MCF 10A (cell line): ENCODE results near the gene SLC22A15. TPM values are rescaled to one million over a fixed set of nuclear protein-coding genes. Genes with fewer than 3 reads are reported as not detected.
A peak's percentile ranks its signal among the peaks of the same experiment; 100 is the strongest.
"Not testable (repeated sequence)": the region's sequence is repeated elsewhere in the genome, so short reads cannot be mapped to it uniquely, and the experiment has no call there.

Source experiments
- BruUV-seq: library from RNA; stranded (reverse); fragments of 400-500 nt; replicated peaks from 2 replicates; lab custom pipeline; 2021; lab: Mats Ljungman, UMichigan
- CTCF ChIA-PET: fragments of 300-600 bp; sonication (Branson Sonifier 250); formaldehyde crosslinking; extraction: SDS; loops from one replicate; lab custom pipeline; 2021; ENCODE audit warnings: antibody characterized with exemption, inconsistent platforms; lab: Yijun Ruan, JAX
- POLR2A ChIA-PET: fragments of 300-600, 350-650 bp; sonication (Branson Sonifier 250); formaldehyde crosslinking; extraction: SDS; loops from one replicate; lab custom pipeline; 2020; ENCODE audit warnings: antibody characterized with exemption, inconsistent platforms; lab: Yijun Ruan, JAX
- DNase-seq: peaks from one replicate; pipeline ENCODE4 v3.0.0-alpha.2; 2018; ENCODE audit not compliant: unreplicated experiment
- H3K27ac Mint-ChIP-seq: one replicate; pipeline ENCODE4 v1.8.0; 2022; ENCODE audit warnings: mild to moderate bottlenecking, low read depth, mixed read lengths; ENCODE audit not compliant: unreplicated experiment
- H3K27me3 Mint-ChIP-seq: one replicate; pipeline ENCODE4 v1.8.0; 2022; ENCODE audit warnings: mixed read lengths; ENCODE audit not compliant: insufficient read depth, unreplicated experiment
- H3K36me3 Mint-ChIP-seq: one replicate; pipeline ENCODE4 v1.8.0; 2022; ENCODE audit warnings: mild to moderate bottlenecking, moderate library complexity, mixed read lengths; ENCODE audit not compliant: insufficient read depth, unreplicated experiment
- H3K4me1 Mint-ChIP-seq: one replicate; pipeline ENCODE4 v1.8.0; 2022; ENCODE audit warnings: mixed read lengths; ENCODE audit not compliant: insufficient read depth, unreplicated experiment
- H3K4me3 Mint-ChIP-seq: one replicate; pipeline ENCODE4 v1.8.0; 2022; ENCODE audit warnings: mild to moderate bottlenecking, moderate library complexity, mixed read lengths; ENCODE audit not compliant: unreplicated experiment
- H3K9me3 Mint-ChIP-seq: one replicate; pipeline ENCODE4 v1.8.0; 2022; ENCODE audit warnings: mixed read lengths; ENCODE audit not compliant: unreplicated experiment
- intact Hi-C: fragments of 100-400 bp; cut with micrococcal nuclease; formaldehyde crosslinking; loops from 2 replicates; pipeline ENCODE4 v1.14.1; 2022
- total RNA-seq: library from RNA; stranded (reverse); gene quantifications from 2 replicates; pipeline ENCODE4 v1.2.3, GENCODE V29; 2022
- TF ChIP-seq, protein P1 (sequence below): fragments of 200-600 bp; IDR thresholded peaks from one replicate; pipeline ENCODE4 v1.8.0; 2022; ENCODE audit warnings: antibody characterized with exemption, mild to moderate bottlenecking; ENCODE audit not compliant: unreplicated experiment

SLC22A15 gene
- total RNA-seq, 1 experiment from 2014 or later, result 32.4 TPM

DNA sequence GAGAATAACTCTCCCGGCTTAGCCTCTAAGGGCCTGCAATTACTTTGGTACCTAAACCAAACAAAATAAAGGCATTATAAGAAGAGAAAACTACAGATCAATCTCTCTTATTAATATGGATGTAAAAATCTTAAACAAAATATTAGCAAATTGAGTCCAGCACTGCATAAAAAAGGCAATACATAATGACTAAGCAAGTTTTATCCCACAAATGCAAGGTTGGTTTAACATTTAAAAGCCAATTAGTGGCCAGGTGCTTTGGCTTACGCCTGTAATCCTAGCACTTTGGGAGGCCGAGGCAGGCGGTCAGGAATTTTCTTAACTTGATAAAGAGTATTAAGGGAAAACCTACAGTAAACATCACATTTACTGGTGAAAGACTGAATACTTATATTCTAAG, 67.8 kb downstream of the SLC22A15 start:
- TF ChIP-seq, protein P1, sequence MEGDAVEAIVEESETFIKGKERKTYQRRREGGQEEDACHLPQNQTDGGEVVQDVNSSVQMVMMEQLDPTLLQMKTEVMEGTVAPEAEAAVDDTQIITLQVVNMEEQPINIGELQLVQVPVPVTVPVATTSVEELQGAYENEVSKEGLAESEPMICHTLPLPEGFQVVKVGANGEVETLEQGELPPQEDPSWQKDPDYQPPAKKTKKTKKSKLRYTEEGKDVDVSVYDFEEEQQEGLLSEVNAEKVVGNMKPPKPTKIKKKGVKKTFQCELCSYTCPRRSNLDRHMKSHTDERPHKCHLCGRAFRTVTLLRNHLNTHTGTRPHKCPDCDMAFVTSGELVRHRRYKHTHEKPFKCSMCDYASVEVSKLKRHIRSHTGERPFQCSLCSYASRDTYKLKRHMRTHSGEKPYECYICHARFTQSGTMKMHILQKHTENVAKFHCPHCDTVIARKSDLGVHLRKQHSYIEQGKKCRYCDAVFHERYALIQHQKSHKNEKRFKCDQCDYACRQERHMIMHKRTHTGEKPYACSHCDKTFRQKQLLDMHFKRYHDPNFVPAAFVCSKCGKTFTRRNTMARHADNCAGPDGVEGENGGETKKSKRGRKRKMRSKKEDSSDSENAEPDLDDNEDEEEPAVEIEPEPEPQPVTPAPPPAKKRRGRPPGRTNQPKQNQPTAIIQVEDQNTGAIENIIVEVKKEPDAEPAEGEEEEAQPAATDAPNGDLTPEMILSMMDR, result no peak
- Mint-ChIP-seq H3K27me3 (no peaks in the 10 kb centered on the region), H3K36me3 (peaks cover 44% of the 10 kb centered on the region), H3K9me3 (peaks cover 25% of the 10 kb centered on the region), H3K27ac (no peak overlapping the region), H3K4me1 (no peaks in the 10 kb centered on the region), H3K4me3 (no peak overlapping the region)
- ChIA-PET CTCF (interaction anchor here (1.3 kb wide), 1 partner anchor 23 kb away, joined by 3 read pairs; no protein-coding TSS in a partner anchor), POLR2A (interaction anchor here (0.6 kb wide), 1 partner anchor 9 kb away, joined by 3 read pairs; no protein-coding TSS in a partner anchor)
- intact Hi-C loops, result no loop called here
- DNase-seq, result no peak
- BruUV-seq, result no TSS peak

DNA sequence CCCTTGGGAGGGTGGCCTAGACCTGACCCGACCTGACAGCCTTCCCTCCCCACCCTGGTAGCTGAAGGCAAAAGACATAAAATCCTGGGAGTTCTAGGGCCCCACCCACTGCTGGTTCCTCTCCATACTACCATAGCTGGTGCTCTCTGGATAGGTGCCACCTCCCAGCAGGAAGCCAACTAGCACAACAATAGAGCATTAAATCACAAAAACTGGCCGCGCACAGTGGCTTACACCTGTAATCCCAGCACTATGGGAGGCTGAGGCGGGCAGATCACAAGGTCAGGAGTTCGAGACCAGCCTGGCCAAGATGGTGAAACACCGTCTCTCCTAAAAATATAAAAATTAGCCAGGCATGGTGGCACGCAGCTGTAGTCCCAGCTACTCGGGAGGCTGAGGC, 70.6 kb downstream of the SLC22A15 start:
- DNase-seq, BruUV-seq, H3K27ac Mint-ChIP-seq, intact Hi-C loops, H3K4me1 Mint-ChIP-seq, H3K27me3 Mint-ChIP-seq, H3K4me3 Mint-ChIP-seq, CTCF ChIA-PET: not testable (repeated sequence)
- peaks cover 34% of the 10 kb centered on the region for H3K9me3 Mint-ChIP-seq
- H3K36me3 Mint-ChIP-seq, result peaks cover 36% of the 10 kb centered on the region
- POLR2A ChIA-PET, result interaction anchor here (0.6 to 1.0 kb wide), 2 partner anchors 13 to 1059 kb away, joined by 3 read pairs; no protein-coding TSS in a partner anchor

DNA sequence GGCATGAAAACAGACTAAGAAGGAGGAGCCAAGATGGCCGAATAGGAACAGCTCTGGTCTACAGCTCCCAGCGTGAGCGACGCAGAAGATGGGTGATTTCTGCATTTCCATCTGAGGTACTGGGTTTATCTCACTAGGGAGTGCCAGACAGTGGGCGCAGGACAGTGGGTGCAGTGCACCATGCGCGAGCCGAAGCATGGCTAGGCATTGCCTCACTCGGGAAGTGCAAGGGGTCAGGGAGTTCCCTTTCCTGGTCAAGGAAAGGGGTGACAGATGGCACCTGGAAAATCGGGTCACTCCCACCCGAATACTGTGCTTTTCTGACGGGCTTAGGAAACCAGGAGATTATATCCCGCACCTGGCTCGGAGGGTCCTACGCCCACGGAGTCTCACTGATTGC, 75.6 kb downstream of the SLC22A15 start:
- DNase-seq, CTCF ChIA-PET, H3K27ac Mint-ChIP-seq, H3K4me3 Mint-ChIP-seq, H3K4me1 Mint-ChIP-seq, intact Hi-C loops, H3K27me3 Mint-ChIP-seq, BruUV-seq: not testable (repeated sequence)
- Mint-ChIP-seq H3K36me3 (peaks cover 16% of the 10 kb centered on the region), H3K9me3 (peaks cover 32% of the 10 kb centered on the region)
- POLR2A ChIA-PET, result interaction anchor here (0.7 to 1.1 kb wide), 2 partner anchors 16 to 365 kb away, joined by 3 read pairs; no protein-coding TSS in a partner anchor

GRCh38 chr1:116062201-116062600, 85.9 kb downstream of the SLC22A15 start:
- POLR2A ChIA-PET, result interaction anchor here (0.6 kb wide), 1 partner anchor 15 kb away, joined by 4 read pairs; no protein-coding TSS in a partner anchor
- intact Hi-C loops, result no loop called here
- Mint-ChIP-seq H3K27me3 (no peaks in the 10 kb centered on the region), H3K9me3 (no peaks in the 10 kb centered on the region), H3K4me3 (no peak overlapping the region), H3K4me1 (peaks cover 26% of the 10 kb centered on the region), H3K36me3 (peaks cover 50% of the 10 kb centered on the region), H3K27ac (peak overlapping the region; percentile 4)
- CTCF ChIA-PET, result no interaction called here
- no peak for DNase-seq
- TF ChIP-seq, protein P1, result no peak
- no TSS peak for BruUV-seq

GRCh38 chr1:116064616-116065015, 88.3 kb downstream of the SLC22A15 start:
- ChIA-PET POLR2A (no interaction called here), CTCF (no interaction called here)
- BruUV-seq, result no TSS peak
- H3K27me3 Mint-ChIP-seq, result no peaks in the 10 kb centered on the region
- H3K4me1 Mint-ChIP-seq, result peaks cover 41% of the 10 kb centered on the region
- TF ChIP-seq, protein P1, result no peak
- H3K27ac Mint-ChIP-seq, result peak overlapping the region; percentile 97
- peaks cover 53% of the 10 kb centered on the region for H3K36me3 Mint-ChIP-seq
- DNase-seq, result peak; percentile 20
- H3K9me3 Mint-ChIP-seq, result no peaks in the 10 kb centered on the region
- intact Hi-C loops, result no loop called here
- H3K4me3 Mint-ChIP-seq, result no peak overlapping the region
